Upper lobe of left lung (tissue), 4 donors: ENCODE results near the gene RAB20.

Experiments
- CTCF ChIP-seq, 6 experiments: fragments of 450-650 bp in 4 of 6; fragments of 200-600 bp in 2 of 6; sonication (generic) in 2 of 6; IDR thresholded peaks; one replicate each; pipeline ENCODE4 v1.5.1; 2016 to 2019; ENCODE audit warnings: antibody characterized with exemption in 6 of 6
- EP300 ChIP-seq, 4 donors: sonication (generic); formaldehyde crosslinking; IDR thresholded peaks; one replicate each; pipeline ENCODE4 v1.5.1; 2017; ENCODE audit warnings: antibody characterized with exemption in 4 of 4, control low read depth in 2 of 4
- POLR2A ChIP-seq, 4 donors: fragments of 450-650 bp; IDR thresholded peaks; one replicate each; pipeline ENCODE4 v1.5.1; 2016 to 2017; ENCODE audit warnings: antibody characterized with exemption in 4 of 4, mild to moderate bottlenecking in 2 of 4
- POLR2AphosphoS5 ChIP-seq, 2 donors: sonication (generic); formaldehyde crosslinking; IDR thresholded peaks; one replicate each; pipeline ENCODE4 v1.5.1; 2017; ENCODE audit warnings: antibody characterized with exemption in 2 of 2

- no peak for TF ChIP-seq CTCF (IDR thresholded peaks at IDR 0.05)
- TF ChIP-seq POLR2AphosphoS5 (IDR thresholded peaks at IDR 0.05) = no peak
- no peak for TF ChIP-seq EP300 (IDR thresholded peaks at IDR 0.05)
- TF ChIP-seq POLR2A (IDR thresholded peaks at IDR 0.05) = no peak
Observed at GRCh38 chr13:110576736-110577476, 15.4 kb upstream of the RAB20 start.
